ENCODE results near the gene MMP7.

GRCh38 chr11:102516179-102516578 lies 14.4 kb downstream of the MMP7 start:
- TF ChIP-seq POLR2A (IDR thresholded peaks at IDR 0.05) (no peak), CTCF (IDR thresholded peaks at IDR 0.05) (no peak)
